Peyer's patch (tissue), 4 donors: ENCODE measurements around the gene ZNF813. TPM values are rescaled to one million over a fixed set of nuclear protein-coding genes. Genes with fewer than 3 reads are reported as not detected.
"Not testable (repeated sequence)": the region's sequence is repeated elsewhere in the genome, so short reads cannot be mapped to it uniquely, and the experiment has no call there.

Experiments used
- DNase-seq, 3 donors: peaks; one replicate each; pipeline ENCODE4 v3.0.0-alpha.2; 2017 to 2019
- H3K27ac ChIP-seq, 4 donors: fragments of 200-600 bp; sonication (generic); one replicate each; pipeline ENCODE4 v1.5.1; 2016 to 2019
- H3K27me3 ChIP-seq, 2 donors: fragments of 200-600 bp; sonication (generic); one replicate each; pipeline ENCODE4 v1.5.1; 2019
- H3K36me3 ChIP-seq, 3 donors: fragments of 200-600 bp; sonication (generic); one replicate each; pipeline ENCODE4 v1.5.1; 2016 to 2019
- H3K4me1 ChIP-seq, 4 donors: fragments of 200-600 bp; sonication (generic); one replicate each; pipeline ENCODE4 v1.5.1; 2016 to 2019
- H3K4me3 ChIP-seq, 4 donors: fragments of 200-600 bp; sonication (generic); 1 replicate in 3 of 4; 2 replicates in 1 of 4; pipeline ENCODE4 v1.5.1; 2016 to 2019; ENCODE audit warnings: mild to moderate bottlenecking in 1 of 4
- H3K9me3 ChIP-seq, 4 donors: fragments of 200-600 bp; sonication (generic); one replicate each; pipeline ENCODE4 v1.5.1; 2016 to 2019; ENCODE audit warnings: mild to moderate bottlenecking in 1 of 4
- POLR2A ChIP-seq, 2 donors: fragments of 450-650 bp; IDR thresholded peaks; one replicate each; pipeline ENCODE4 v1.5.1; 2017; ENCODE audit warnings: antibody characterized with exemption in 2 of 2, mild to moderate bottlenecking in 2 of 2, moderate library complexity in 2 of 2
- total RNA-seq, 4 donors: library from RNA; depleted of rRNA; stranded (reverse); fragments of >200 nt; gene quantifications; one replicate each; pipeline ENCODE4 v1.1.0, GENCODE V29; 2016
- TF ChIP-seq, protein P1 (sequence below), 6 experiments: fragments of 450-650 bp in 4 of 6; fragments of 200-600 bp in 2 of 6; sonication (generic) in 1 of 6; IDR thresholded peaks; one replicate each; pipeline ENCODE4 v1.5.1; 2017 to 2019; ENCODE audit warnings: antibody characterized with exemption in 6 of 6, mild to moderate bottlenecking in 3 of 6, moderate library complexity in 1 of 6

Gene ZNF813
- total RNA-seq: 10 to 100 TPM in 1 of 4 donors, 1 to 10 TPM in 3; 3.0 to 27.2 (median 5.8) TPM

DNA sequence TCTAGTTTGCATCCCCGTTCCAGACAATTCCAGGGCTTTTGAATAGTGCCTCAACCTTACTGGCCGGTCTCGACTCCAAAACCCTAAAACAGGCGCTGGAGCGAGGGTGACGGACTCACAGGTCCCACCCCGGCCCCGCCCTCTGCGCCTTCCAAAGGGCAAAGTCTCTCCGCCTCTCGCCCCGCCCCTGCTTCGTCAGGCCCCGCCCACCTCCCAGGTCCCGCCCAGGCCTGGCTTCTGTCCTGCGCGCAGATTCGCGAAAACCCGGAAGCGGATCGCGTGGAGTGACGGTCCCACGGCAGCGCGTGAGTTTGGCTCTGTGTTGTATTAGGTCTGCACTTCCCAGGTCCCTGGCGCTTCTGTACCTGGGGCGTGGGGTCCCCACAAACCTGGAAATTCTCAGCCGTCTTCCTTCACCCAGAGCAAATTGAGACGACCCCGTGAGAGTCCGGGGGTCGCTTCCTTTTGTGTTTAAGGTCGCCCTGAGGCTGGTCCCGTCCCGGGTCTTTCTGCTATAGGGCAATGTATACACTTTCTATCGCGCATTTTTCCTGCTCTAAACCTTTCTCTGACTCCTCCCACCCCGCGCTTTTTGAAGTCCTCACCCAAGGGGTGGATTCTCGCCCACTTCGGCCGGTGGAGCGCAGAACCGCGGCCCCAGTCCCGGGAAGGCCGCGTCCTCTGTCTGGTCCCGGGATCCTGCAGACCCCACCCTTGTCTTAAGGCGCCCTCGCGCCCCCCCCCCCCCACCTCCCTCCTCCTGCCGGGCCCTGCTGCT is at the start of gene ZNF813:
TSS of gene ZNF813 (plus strand) at position 249 of the 778 bp plus-strand sequence. CDS start 16,090 bp downstream, outside the sequence.
- TF ChIP-seq, protein P1, sequence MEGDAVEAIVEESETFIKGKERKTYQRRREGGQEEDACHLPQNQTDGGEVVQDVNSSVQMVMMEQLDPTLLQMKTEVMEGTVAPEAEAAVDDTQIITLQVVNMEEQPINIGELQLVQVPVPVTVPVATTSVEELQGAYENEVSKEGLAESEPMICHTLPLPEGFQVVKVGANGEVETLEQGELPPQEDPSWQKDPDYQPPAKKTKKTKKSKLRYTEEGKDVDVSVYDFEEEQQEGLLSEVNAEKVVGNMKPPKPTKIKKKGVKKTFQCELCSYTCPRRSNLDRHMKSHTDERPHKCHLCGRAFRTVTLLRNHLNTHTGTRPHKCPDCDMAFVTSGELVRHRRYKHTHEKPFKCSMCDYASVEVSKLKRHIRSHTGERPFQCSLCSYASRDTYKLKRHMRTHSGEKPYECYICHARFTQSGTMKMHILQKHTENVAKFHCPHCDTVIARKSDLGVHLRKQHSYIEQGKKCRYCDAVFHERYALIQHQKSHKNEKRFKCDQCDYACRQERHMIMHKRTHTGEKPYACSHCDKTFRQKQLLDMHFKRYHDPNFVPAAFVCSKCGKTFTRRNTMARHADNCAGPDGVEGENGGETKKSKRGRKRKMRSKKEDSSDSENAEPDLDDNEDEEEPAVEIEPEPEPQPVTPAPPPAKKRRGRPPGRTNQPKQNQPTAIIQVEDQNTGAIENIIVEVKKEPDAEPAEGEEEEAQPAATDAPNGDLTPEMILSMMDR (IDR thresholded peaks at IDR 0.05): no peak
- peak in 1 of 2 donors; percentile 46 for TF ChIP-seq POLR2A (IDR thresholded peaks at IDR 0.05)
- peak within 1 kb of the TSS; percentile 51 to 79 (median 71) for H3K27ac ChIP-seq
- H3K27me3 ChIP-seq: no peaks in the 10 kb centered on the region
- H3K4me3 ChIP-seq: peak within 1 kb of the TSS; percentile 51 to 81 (median 58)
- H3K9me3 ChIP-seq: peaks cover 0 to 20% (median 2%) of the 10 kb centered on the region in 4 donors
- DNase-seq: peak; percentile 98 to 99 (median 98)
- H3K36me3 ChIP-seq: no peaks in the 10 kb centered on the region
- peaks cover 0 to 12% (median 0%) of the 10 kb centered on the region in 4 donors for H3K4me1 ChIP-seq

DNA sequence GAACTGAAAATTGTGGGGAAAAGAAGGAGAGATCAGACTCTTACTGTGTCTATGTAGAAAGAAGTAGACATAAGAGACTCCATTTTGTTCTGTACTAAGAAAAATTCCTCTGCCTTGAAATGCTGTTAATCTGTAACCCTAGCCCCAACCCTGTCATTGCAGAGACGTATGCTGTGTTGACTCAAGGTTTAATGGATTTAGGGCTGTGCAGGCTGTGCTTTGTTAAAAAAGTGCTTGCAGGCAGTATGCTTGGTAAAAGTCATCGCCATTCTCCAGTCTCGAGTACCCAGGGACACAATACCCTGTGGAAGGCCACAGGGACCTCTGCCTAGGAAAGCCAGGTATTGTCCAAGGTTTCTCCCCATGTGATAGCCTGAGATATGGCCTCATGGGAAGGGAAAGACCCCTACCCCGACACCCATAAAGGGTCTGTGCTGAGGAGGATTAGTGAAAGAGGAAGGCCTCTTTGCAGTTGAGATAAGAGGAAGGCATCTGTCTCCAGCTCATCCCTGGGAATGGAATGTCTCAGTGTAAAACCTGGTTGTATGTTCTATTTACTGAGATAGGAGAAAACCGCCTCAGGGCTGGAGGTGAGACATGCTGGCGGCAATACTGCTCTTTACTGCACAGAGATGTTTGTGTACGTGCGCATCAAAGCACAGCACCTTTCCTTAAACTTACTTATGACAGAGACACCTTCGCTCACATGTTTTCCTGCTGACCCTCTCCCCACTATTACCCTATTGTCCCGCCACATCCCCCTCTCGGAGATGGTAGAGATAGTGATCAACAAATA is 46.8 kb upstream of the ZNF813 start:
- H3K27me3 ChIP-seq, H3K4me1 ChIP-seq, DNase-seq, H3K27ac ChIP-seq, H3K9me3 ChIP-seq, H3K36me3 ChIP-seq, H3K4me3 ChIP-seq: not testable (repeated sequence)

DNA sequence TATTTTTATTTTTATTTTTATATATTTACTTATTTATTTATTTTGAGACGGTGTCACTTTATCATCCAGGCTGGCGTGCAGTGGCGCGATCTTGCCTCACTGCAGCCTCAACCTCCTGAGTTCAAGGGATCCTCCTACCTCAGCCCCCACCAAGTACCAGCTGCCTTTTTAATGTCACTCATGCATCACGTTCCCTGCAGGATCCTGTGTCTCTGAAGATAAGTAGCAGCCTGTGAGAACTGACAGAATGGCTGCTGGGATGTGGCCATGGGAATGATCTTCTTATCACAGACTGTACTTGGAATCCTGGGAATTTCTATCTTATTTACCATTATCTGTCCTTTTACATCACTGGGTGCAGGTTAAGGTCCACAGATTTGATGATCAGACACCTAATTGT is 45.0 kb upstream of the ZNF813 start:
- Histone ChIP-seq H3K4me3 (no peak overlapping the region), H3K9me3 (no peaks in the 10 kb centered on the region), H3K36me3 (no peaks in the 10 kb centered on the region), H3K4me1 (no peaks in the 10 kb centered on the region), H3K27ac (no peak overlapping the region), H3K27me3 (no peaks in the 10 kb centered on the region)
- no peak for DNase-seq
- no peak for TF ChIP-seq POLR2A (IDR thresholded peaks at IDR 0.05)
- TF ChIP-seq, protein P1 (IDR thresholded peaks at IDR 0.05): no peak

DNA sequence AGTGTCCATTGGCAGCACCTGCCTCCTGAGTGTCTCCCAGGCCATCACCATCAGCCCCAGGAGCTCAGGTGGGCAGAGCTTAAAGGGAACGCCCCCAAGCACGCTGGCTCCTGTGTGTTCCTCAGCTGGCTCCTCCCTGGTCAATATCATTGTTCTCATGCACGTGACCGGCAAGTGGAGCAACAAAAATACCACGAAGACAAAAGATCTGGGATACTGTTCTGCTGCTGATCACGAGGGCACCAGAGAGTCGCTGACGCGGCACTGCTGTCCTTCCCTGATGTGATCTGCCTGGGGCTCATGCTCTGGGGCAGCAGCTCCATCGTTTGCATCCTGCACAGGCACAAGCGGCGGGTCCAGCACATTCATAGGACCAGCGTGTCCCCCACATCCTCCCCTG is 44.5 kb upstream of the ZNF813 start:
- H3K9me3 ChIP-seq, DNase-seq: not testable (repeated sequence)

DNA sequence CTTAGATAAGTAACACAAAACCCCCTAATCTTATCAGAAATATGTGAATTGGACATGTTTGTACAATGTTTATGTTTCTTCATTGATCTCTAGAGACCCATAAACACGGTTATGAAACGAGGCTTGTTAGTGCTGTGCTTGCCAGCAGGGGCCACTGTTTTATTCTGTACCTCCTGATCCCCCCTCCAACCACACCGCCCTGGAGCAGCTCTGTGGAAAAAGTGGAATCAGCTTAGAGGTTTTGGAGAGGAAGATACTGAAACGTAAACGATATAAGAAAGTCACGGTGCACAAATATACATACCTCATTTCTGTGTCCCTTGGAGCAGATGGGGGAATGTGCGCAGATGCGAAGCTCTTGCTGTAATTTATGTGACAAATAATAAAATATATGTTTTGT is 43.9 kb upstream of the ZNF813 start:
- not testable (repeated sequence) for H3K27ac ChIP-seq, H3K27me3 ChIP-seq, H3K4me3 ChIP-seq, H3K9me3 ChIP-seq, DNase-seq, H3K4me1 ChIP-seq, H3K36me3 ChIP-seq

More for the DNA sequence above, 44.5 kb upstream of the ZNF813 start:
- H3K4me3 ChIP-seq, H3K27me3 ChIP-seq, H3K4me1 ChIP-seq, H3K36me3 ChIP-seq, H3K27ac ChIP-seq: not testable (repeated sequence)

DNA sequence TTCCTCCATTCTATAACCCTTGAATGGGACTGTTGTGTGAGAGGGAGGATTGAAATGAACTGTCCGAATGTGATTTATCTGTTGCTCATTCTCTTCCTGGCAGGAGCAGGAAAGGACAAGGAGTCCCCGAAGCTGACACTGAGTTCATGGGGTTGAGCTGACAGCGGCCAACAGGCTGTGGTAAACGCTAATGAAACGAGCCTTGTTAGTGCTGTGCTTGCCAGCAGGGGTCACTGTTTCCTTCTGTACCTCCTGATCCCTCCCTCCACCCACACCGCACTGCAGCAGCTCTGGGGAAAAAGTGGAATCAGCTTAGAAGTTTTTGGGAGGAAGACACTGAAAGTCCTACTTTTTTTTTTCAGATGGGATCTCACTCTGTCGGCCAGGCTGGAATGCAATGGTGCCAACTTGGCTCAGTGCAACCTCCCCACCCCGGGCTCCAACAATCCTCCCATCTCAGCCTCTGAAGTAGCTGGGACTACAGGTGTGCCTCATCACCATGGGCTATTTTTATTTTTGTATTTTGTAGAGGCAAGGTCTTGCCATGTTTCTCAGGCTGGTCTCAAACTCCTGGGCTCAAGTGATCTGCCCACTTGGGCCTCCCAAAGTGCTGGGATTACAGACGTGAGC is 42.5 kb upstream of the ZNF813 start:
- Histone ChIP-seq H3K9me3 (no peaks in the 10 kb centered on the region), H3K4me1 (no peaks in the 10 kb centered on the region), H3K27me3 (no peaks in the 10 kb centered on the region), H3K36me3 (no peaks in the 10 kb centered on the region), H3K27ac (no peak overlapping the region), H3K4me3 (no peak overlapping the region)
- TF ChIP-seq POLR2A (IDR thresholded peaks at IDR 0.05): no peak
- TF ChIP-seq, protein P1 (IDR thresholded peaks at IDR 0.05): peak; percentile 28 to 80 (median 68)
- peak; percentile 54 to 84 (median 69) for DNase-seq
